BJ (cell line): Measurements from ENCODE around the gene HES1. TPM values are rescaled to one million over a fixed set of nuclear protein-coding genes. Genes with fewer than 3 reads are reported as not detected.

Source experiments
- CTCF ChIA-PET: fragments of 350-600 bp; formaldehyde crosslinking; extraction: SDS; loops from one replicate; lab custom pipeline; 2021; ENCODE audit warnings: antibody characterized with exemption, inconsistent platforms; lab: Yijun Ruan, JAX
- POLR2A ChIA-PET: fragments of 300-600 bp; sonication (Branson Sonifier 250); formaldehyde crosslinking; extraction: SDS; loops from one replicate; lab custom pipeline; 2021; ENCODE audit warnings: antibody characterized with exemption; lab: Charles Lee
- DNase-seq: peaks from one replicate; pipeline ENCODE4 v3.0.0-alpha.2; 2011; ENCODE audit warnings: low read depth
- H3K27me3 ChIP-seq: 2 replicates; pipeline ENCODE4 v1.6.0; 2011; ENCODE audit warnings: low read length; ENCODE audit not compliant: control insufficient read depth, insufficient read depth
- H3K36me3 ChIP-seq: 2 replicates; pipeline ENCODE4 v1.5.1; 2011; ENCODE audit warnings: low read length; ENCODE audit not compliant: control insufficient read depth, insufficient read depth
- H3K4me3 ChIP-seq: 2 replicates; pipeline ENCODE4 v1.5.1; 2011; ENCODE audit warnings: low read depth, mild to moderate bottlenecking, control low read depth, low read length
- CTCF ChIP-seq: IDR thresholded peaks from 2 replicates; pipeline ENCODE4 v1.5.1; 2011; ENCODE audit warnings: low read depth, mild to moderate bottlenecking, control low read depth, inconsistent platforms, low read length, moderate library complexity; ENCODE audit not compliant: insufficient read depth
- polyA plus RNA-seq: library from polyadenylated mRNA; depleted of rRNA; stranded (reverse); fragments of >200 nt; gene quantifications from 2 replicates; pipeline ENCODE4 v1.2.3, GENCODE V29; 2011

Gene HES1
- polyA plus RNA-seq, 1 experiment, result 16.2 TPM

DNA sequence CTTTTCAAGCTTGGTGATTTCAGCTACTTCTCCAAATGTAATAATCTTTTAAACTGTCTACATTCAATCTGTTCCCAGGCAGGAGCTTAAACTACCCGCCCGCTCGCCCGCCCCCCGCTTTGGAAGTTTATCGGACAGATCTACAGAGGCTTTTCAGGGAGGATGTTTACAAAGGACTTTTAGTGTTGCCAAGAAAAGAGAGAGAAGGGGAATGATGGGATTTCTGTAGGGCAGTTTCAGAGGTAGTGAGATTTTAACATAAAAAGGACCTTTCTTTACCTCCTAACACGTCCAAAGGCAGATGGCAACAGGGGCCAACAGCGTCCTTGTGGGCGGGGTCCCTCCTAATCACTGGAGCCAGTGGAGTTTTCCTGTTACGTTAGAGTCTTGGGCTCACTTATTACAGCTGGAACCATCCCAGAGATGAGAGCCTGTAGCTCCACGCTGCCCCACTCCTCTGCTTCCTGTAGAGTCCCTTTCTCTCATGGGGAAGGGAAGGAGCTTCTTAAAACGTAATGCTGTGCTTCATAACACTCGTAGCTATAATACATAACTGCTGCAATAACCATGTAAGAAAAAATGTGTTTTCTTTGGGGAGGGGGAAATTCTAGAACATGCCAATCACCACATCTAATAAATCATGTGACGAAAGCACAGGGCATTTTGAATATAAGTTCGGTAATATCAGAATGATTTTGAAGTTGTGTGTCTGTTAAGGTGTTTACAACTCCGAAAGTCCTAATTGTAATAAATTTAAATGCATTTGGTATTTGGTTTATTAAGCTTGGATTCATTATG, 30.9 kb downstream of the HES1 start:
- POLR2A ChIA-PET, result interaction anchor here (0.6 kb wide), 1 partner anchor 142 kb away, joined by 3 read pairs; no protein-coding TSS in a partner anchor
- Histone ChIP-seq H3K4me3 (no peak overlapping the region), H3K36me3 (no peaks in the 10 kb centered on the region), H3K27me3 (peaks cover 18% of the 10 kb centered on the region)
- TF ChIP-seq CTCF, result no peak
- CTCF ChIA-PET, result interaction anchor here (0.6 to 1.1 kb wide), 6 partner anchors 9 to 357 kb away, joined by 3 to 5 read pairs (median 3); no protein-coding TSS in a partner anchor
- DNase-seq, result no peak

DNA sequence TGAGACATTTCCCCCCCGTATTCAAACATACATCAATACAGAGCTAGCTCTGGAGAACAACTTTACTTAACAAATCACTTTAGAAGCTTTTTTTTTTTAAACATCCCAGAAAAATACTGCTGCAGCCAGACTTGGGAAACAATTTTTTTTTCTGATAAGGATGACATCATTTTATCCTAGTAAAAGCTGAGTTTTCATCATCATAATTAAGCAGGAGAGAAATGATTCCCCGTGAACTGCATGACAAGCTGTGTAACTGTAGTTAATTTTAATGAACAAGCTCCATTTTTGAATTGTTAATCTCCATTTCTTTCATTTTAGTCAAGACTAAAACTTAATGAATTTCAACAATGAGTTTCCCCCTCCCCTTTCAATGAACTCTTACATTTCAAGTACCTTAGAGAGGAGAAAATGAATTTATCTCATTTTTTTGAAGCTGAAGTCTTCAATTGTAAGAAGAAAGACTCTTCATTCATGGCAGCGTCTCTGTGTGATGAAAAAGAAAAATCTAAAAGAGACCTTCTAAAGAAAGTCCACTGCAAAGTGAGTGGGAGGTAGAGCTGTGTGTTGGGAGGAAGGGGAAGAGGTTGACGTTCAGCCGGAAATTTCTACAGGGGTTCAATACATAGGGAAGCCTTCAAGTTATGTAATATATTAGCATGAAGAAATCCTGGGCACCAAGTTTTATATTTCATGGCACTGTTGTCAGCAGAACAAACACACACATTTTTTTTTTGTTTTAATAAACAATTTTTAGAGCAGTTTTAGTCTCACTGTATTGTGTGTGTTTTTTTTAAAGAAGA, 31.7 kb downstream of the HES1 start:
- no peak for TF ChIP-seq CTCF
- peaks cover 14% of the 10 kb centered on the region for H3K27me3 ChIP-seq
- CTCF ChIA-PET, result interaction anchor here (0.6 to 0.9 kb wide), 6 partner anchors 11 to 155 kb away, joined by 3 to 5 read pairs (median 3); no protein-coding TSS in a partner anchor
- no peak for DNase-seq
- no peak overlapping the region for H3K4me3 ChIP-seq
- POLR2A ChIA-PET, result interaction anchor here (0.6 kb wide), 1 partner anchor 141 kb away, joined by 3 read pairs; no protein-coding TSS in a partner anchor
- no peaks in the 10 kb centered on the region for H3K36me3 ChIP-seq

DNA sequence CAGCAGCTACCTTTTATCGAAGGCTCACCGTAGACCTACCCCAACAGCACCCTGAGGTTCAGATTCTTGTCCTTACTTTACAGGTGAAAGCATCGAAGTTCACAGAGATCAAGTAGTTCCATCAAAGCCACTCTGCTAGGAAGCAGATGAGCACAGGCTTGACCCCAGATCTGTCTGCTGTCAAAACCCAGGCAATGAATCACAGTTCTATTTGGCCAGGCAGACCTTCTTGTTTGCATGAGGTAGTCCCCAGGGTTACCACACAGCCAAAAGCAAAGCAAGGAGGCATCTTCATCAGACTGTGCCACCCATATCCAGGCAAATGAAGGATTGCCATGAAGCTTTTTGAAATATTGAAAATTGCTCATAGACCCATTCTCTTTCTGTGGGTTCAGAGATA, 33.0 kb downstream of the HES1 start:
- no peak for DNase-seq
- Histone ChIP-seq H3K27me3 (peaks cover 12% of the 10 kb centered on the region), H3K36me3 (no peaks in the 10 kb centered on the region), H3K4me3 (no peak overlapping the region)
- POLR2A ChIA-PET, result no interaction called here
- CTCF ChIA-PET, result interaction anchor here (0.5 to 0.6 kb wide), 2 partner anchors 201 to 511 kb away, joined by 3 read pairs; no protein-coding TSS in a partner anchor
- no peak for TF ChIP-seq CTCF

DNA sequence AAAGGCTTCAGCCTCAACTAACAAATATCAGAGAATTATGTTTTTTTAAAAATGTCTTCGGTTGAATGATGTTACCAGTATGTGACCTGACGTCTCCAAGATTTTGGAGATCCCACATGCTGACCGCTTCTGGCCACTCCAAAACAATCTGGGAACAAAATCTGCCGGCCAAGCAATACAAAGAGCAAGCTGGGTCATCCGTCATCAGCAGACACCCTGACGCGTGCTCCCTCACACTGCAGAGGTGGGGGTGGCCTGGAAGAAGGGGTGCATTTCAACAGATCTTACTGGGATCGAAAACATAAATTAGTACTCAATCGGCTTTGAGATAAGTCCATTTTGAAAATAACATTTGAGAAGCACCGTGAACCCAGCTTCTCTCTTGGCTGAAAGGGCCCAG, 33.6 kb downstream of the HES1 start:
- Histone ChIP-seq H3K4me3 (no peak overlapping the region), H3K27me3 (peaks cover 12% of the 10 kb centered on the region), H3K36me3 (no peaks in the 10 kb centered on the region)
- POLR2A ChIA-PET, result interaction anchor here (0.6 kb wide), 1 partner anchor 35 kb away, joined by 8 read pairs; no protein-coding TSS in a partner anchor
- no peak for DNase-seq
- CTCF ChIA-PET, result interaction anchor here (0.5 to 0.6 kb wide), 2 partner anchors 202 to 512 kb away, joined by 3 read pairs; no protein-coding TSS in a partner anchor
- no peak for TF ChIP-seq CTCF
